Midbrain (tissue), 1 donor: Measurements from ENCODE around the gene GINS1.

ENCODE experiments used
- DNase-seq: peaks from one replicate; lab custom pipeline; 2025; lab: John Stamatoyannopoulos, UW

Gene GINS1

DNA sequence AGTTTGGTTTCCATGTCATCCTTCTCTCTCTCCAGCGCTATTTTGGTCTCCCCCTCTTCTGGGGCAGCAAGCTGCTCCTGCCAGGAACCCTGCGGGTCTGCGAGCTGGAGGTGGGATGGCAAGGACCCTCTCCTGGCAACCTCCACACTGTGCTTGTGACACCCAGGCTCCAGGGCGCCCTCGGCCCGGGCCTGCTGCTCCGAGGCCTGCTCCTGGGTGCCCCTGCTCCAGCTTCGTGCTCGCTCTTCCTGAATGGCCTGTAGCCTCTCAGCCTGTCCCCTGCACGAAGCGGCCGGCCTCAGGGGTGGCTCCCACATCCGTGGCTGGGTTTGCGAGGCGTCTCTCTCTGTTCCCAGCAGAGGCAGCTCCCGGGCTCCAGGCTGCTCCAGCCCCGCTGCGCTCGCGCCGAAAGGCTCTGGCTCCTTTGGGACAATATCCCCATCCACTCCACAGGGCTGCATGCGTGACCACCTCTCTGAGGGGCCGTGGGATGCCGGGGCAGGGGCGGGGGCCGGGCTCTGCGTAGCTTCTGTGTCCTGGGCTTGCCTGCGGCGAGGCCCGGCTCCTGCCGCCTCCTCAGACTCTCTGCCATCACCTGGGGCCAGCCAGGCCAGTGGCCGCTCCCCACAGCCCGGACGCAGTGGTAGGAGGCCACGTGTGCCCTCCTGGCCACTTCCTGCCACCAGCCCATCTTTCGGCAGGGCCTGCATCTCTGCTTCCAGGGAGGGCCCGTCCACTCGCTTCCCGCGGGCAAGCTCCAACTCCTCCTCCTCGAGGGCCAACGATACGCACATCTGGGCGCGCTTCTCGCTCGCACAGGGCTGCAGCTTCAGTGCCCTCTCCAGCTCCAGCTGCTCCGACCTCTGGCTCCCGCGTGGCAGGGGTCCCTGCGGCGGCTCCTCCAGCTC is 68.9 kb downstream of the GINS1 start:
- no peak for DNase-seq

- DNase-seq, result no peak
These were observed 69.8 kb downstream of the GINS1 start for GRCh38 chr20:25477014-25477882.

DNA sequence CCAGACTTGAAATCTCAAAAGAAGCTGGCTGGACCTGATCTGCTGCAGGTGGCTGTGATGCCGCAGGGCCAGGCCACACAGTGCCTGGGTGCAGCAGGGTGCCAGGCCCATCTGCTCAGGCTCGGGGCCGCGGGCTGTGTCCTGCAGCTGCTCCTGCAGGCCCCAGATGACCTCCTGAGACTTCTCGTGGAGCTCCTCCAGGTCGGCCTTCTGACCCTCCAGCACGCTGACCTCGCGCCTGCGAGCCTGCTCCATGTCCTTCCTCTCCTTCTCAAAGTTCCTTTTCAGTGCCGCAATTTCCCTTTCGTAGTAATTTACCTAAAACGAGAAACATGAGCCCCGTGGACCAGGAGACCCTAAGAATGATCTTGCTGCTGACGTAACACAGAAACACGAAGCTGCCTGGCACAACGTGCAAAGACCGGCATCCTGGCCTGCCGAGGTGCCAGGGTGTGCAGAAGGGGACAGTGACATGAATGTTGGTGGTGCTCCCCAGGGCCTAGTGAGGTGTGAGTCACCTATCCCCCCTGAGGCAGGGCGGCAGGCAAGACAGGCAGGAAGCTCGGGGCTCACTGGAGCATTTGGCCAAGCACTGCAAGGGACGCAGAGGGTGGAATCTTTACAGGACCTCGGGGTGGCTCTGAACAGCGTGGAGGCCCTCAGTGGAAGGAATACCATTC is 71.6 kb downstream of the GINS1 start:
- DNase-seq, result no peak

- no peak for DNase-seq
These were observed 72.2 kb downstream of the GINS1 start for GRCh38 chr20:25479638-25480037.

GRCh38 chr20:25480156-25480555 is 72.7 kb downstream of the GINS1 start:
- no peak for DNase-seq

- DNase-seq, result no peak
These were observed 73.3 kb downstream of the GINS1 start for GRCh38 chr20:25480797-25481196.

GRCh38 chr20:25481235-25481917 is 73.9 kb downstream of the GINS1 start:
- DNase-seq, result no peak

DNA sequence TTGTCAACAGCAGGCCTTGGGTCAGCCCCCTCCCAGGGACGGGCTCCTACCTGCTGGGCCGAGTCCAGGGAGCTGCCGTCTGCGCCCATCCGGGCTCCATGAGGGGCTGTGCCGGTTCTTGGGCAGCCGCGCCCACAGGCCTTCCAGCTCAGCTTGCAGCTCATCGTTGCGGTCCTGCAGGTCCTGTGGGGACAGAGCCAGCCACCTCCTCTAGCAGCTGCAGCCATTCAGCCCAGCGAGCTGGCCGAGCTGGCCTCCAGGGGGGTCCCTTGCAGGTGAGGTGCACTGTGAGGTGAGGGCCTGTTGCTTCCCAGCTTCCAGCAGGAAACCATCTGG is 74.4 kb downstream of the GINS1 start:
- DNase-seq, result no peak

DNA sequence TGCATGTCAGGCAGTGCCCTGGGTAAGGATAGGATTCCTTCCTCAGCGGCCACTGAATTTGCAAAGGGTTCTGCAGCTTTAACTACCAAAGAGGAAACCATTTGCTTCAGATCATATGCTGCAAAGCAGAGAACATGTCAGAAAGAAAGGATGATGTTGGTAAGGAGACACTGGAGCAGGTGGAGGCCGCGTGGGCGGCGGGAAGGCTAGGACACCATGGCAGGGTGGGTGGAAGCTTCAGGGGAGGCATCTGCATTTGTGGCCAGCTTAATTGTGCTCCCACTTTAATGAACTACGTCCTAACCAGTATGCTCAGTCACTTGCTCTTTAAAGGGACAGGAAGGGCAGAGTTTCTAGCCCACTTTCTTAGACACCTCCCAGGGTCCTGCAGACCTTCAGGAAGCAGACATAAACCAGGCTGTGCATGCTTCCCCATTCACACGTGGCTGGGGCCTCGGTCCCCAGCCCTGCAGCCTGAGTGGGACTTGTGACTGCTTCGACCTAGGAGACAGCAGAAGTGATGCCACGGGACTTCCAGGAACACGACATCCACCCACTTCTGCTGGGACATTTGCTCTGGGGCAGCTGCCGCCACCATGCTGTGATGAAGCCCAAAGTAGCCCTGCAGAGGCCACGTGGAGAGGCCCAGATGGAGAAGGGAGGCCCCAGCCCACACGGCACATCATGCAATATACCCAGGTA is 76.1 kb downstream of the GINS1 start:
- no peak for DNase-seq

DNA sequence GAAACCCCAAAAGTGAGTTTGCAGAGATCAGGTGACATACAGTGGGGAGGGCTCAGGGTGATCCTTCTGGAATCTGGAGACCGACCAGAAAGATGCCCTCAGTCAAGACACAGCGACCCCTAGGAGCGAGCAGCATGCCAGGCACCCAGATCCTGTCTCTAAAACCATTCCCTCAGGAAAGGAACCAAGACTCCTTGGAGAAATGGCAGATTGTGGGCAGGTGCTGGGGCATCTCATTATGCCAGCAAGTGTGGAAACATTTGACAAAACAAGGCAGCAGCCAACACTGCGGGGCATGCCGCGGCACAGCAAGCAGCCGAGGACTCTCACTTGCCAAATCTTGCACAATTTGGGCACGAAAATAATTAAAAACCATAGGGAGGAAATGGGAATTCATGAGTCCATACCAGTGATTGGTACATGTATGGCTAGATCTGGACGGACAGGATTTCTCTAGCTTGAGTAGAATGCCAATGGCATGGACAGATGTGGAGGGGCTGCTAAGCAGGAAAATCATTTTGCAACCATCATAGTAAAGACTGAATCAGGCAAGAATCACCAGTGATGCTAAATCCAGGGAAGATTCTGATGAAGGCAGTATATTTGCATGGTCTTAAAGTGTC is 76.9 kb downstream of the GINS1 start:
- no peak for DNase-seq

- DNase-seq, result no peak
These were observed 77.5 kb downstream of the GINS1 start for GRCh38 chr20:25484911-25485511.

- no peak for DNase-seq
These were observed 78.4 kb downstream of the GINS1 start for GRCh38 chr20:25485872-25486271.

- no peak for DNase-seq
These were observed 78.9 kb downstream of the GINS1 start for GRCh38 chr20:25486377-25486776.

- DNase-seq, result no peak
These were observed 79.8 kb downstream of the GINS1 start for GRCh38 chr20:25487306-25487705.

- no peak for DNase-seq
These were observed 80.5 kb downstream of the GINS1 start for GRCh38 chr20:25487975-25488374.

DNA sequence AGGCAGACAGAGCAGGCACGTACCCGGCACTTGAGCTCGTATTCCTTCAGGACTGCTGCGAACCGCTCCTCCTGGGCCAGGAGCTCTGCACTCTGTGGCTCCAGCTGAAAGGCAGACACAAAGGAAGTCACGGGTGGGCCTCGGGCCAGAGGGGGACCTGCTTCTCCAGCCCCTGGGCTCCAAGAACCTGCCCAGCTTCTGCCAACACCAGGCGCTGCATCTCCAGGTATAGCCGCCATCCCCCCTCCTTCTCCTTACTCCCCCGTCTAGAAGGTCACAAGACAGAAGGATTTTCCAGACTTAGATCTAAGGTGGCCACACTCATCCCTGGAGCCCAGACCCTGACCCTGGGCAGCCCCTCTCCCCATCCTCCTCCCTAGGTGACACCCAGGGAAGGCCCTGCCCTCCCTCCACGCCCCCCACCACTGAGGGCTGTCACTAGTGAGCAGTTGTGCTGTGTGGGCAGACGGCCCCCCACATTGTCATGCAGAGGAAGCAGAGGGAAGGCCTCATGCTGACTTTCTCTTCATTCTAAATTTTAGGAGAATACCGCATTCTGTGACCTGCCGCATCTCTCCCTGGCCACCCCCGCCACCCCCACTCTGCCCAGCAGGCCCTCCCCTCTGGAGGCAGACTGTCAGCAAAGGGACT is 81.9 kb downstream of the GINS1 start:
- no peak for DNase-seq

DNA sequence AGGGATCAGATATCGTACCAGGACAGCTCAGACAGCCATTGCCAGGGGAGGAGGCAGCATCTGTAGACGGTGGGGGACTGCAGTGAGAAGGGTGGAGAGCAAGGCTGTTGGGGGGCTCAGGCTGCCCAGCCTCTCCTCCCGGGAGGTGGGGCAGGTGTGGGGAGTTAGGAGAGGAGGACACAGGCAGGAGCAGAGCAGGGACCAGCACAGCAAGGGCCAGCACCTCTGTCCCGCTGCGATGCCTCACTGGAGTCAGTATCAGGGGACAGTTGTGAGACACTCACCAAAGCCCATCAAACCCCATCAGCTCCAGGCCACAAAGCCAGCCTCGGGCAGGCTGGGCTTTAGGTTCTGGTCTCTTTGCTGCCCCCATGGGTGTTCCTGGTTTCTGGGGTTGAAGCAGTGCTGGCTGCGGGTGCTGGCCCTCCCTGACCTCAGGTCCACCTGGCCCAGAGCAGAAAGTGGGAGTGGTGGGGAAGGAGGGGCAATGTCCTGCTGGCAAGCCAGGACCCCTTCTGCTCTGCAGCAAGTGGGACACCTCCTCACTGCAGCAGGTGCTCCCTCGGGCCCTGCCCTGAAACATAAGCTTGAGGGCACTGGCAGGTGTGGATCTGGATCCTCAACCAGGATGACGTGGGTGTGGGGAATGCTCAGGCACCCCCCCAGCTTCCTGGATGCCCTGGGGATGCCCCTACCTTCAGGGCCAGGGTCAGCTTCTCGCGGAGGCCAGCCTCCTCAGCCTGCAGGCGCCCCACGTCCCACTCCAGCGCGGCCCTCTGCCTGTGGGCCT is 83.4 kb downstream of the GINS1 start:
- DNase-seq, result no peak

- DNase-seq, result no peak
These were observed 84.1 kb downstream of the GINS1 start for GRCh38 chr20:25491446-25492038.

DNA sequence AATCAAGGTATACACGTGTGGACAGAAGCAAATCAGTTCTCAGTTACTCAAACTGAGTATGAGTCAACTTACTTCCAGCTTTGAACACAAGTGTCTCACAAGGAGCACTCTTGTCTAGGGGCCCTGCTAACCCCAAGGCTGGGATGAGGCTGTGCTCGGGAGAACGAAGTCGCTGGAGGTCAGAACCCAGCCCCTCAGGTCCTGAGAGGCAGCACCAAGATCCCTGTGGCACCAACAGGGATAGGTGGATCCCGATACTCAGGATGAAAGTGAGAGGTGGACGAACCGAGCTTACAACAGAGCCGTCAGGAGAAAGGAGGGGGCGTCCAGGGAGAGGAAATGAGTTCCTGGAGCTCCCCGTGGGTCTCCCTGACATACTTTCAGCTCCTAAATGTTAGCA is 85.7 kb downstream of the GINS1 start:
- DNase-seq, result no peak
